Measurements from ENCODE around the gene DPP10. TPM values are rescaled to one million over a fixed set of nuclear protein-coding genes. Genes with fewer than 3 reads are reported as not detected.

DPP10 gene
- total and polyA plus RNA-seq, 4 experiments from 2014 or later = not detected

- H3K4me3 Mint-ChIP-seq = no peak overlapping the region
- no peak for DNase-seq
- Histone ChIP-seq H3K4me1 (ENCODE audit: insufficient read depth, low read length) (no peaks in the 10 kb centered on the region), H3K27ac (ENCODE audit: low read depth, low read length) (no peak overlapping the region), H3K27me3 (ENCODE audit: insufficient read depth, low read length) (no peaks in the 10 kb centered on the region), H3K9me3 (ENCODE audit: control insufficient read depth in 1 of 2, low read length in 2 of 2) (no peaks in the 10 kb centered on the region), H3K4me3 (ENCODE audit: low read length in 2 of 2) (no peak overlapping the region), H3K36me3 (ENCODE audit: insufficient read depth, low read length) (no peaks in the 10 kb centered on the region)
- no peaks in the 10 kb centered on the region for H3K36me3 Mint-ChIP-seq
- H3K27ac Mint-ChIP-seq = no peak overlapping the region
- ChIA-PET CTCF (ENCODE audit: partially characterized antibody) (no interaction called here), POLR2A (ENCODE audit: partially characterized antibody) (no interaction called here)
- intact Hi-C loops (cut with micrococcal nuclease) = no loop called here
- H3K4me1 Mint-ChIP-seq = no peaks in the 10 kb centered on the region
- no peaks in the 10 kb centered on the region for H3K27me3 Mint-ChIP-seq
- peaks cover 0 to 5% (median 0%) of the 10 kb centered on the region in 8 donors for H3K9me3 Mint-ChIP-seq
Measured at GRCh38 chr2:114642166-114642770, 199.8 kb downstream of the DPP10 start.

GRCh38 chr2:114642988-114643553 is 200.6 kb downstream of the DPP10 start:
- H3K9me3 Mint-ChIP-seq = peaks cover 0 to 5% (median 0%) of the 10 kb centered on the region in 8 donors
- Histone ChIP-seq H3K27me3 (ENCODE audit: insufficient read depth, low read length) (no peaks in the 10 kb centered on the region), H3K4me1 (ENCODE audit: insufficient read depth, low read length) (no peaks in the 10 kb centered on the region), H3K36me3 (ENCODE audit: insufficient read depth, low read length) (no peaks in the 10 kb centered on the region), H3K9me3 (ENCODE audit: control insufficient read depth in 1 of 2, low read length in 2 of 2) (no peaks in the 10 kb centered on the region), H3K27ac (ENCODE audit: low read depth, low read length) (no peak overlapping the region), H3K4me3 (ENCODE audit: low read length in 2 of 2) (no peak overlapping the region)
- CTCF ChIA-PET (ENCODE audit: partially characterized antibody) = no interaction called here
- no peak for DNase-seq
- POLR2A ChIA-PET (ENCODE audit: partially characterized antibody) = no interaction called here
- H3K27ac Mint-ChIP-seq = no peak overlapping the region
- H3K4me3 Mint-ChIP-seq = no peak overlapping the region
- no peaks in the 10 kb centered on the region for H3K36me3 Mint-ChIP-seq
- intact Hi-C loops (cut with micrococcal nuclease) = no loop called here
- no peaks in the 10 kb centered on the region for H3K4me1 Mint-ChIP-seq
- H3K27me3 Mint-ChIP-seq = no peaks in the 10 kb centered on the region

DNA sequence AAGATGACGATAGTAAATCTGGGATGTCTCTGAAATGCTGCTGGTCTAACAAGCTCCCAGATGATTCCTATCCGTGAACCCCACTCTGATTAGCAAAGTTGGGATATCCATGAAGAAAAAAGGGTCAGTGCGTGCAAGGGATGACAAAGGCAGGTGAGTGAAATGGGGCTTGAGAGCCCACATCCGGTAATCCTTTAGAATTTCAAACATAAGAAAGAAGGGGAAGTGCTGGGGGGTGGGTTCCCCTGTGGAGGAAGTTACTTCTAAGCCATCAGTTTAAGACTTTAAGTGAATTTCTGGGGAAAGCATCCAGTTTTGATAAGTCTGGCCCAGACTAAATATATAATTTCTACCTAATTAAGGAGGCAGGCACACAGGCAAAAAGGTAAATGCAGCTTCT is 209.5 kb downstream of the DPP10 start:
- POLR2A ChIA-PET (ENCODE audit: partially characterized antibody) = no interaction called here
- no peaks in the 10 kb centered on the region for H3K4me1 Mint-ChIP-seq

DNA sequence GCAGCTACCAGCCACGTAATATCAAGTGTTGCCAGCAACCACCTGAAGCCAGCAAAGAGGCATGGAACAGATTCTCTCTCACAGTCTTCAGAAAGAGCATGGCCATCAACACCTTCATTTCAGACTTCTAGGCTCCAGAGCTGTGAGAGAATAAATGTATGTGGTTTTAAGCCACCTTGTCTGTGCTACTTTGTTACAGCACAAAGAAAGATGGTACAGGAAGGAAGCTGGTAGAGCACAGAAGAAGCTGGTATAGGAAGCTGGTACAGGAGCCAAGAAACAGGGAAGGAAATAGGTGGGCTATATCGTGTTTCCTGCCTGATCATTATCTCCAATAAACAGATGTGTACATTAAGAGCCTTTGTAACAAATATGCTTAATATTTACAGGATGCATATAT is 217.4 kb downstream of the DPP10 start:
- DNase-seq = no peak
- Histone ChIP-seq H3K4me1 (ENCODE audit: insufficient read depth, low read length) (no peaks in the 10 kb centered on the region), H3K27ac (ENCODE audit: low read depth, low read length) (no peak overlapping the region), H3K27me3 (ENCODE audit: insufficient read depth, low read length) (no peaks in the 10 kb centered on the region), H3K9me3 (ENCODE audit: control insufficient read depth in 1 of 2, low read length in 2 of 2) (no peaks in the 10 kb centered on the region), H3K36me3 (ENCODE audit: insufficient read depth, low read length) (no peaks in the 10 kb centered on the region), H3K4me3 (ENCODE audit: low read length in 2 of 2) (no peak overlapping the region)
- Mint-ChIP-seq H3K27ac (no peak overlapping the region), H3K4me1 (peaks cover 0 to 10% (median 3%) of the 10 kb centered on the region in 4 donors), H3K4me3 (no peak overlapping the region), H3K27me3 (peaks cover 7 to 12% of the 10 kb centered on the region in 2 donors), H3K9me3 (peaks cover 0 to 3% (median 2%) of the 10 kb centered on the region in 8 donors), H3K36me3 (no peaks in the 10 kb centered on the region)
- ChIA-PET POLR2A (ENCODE audit: partially characterized antibody) (no interaction called here), CTCF (ENCODE audit: partially characterized antibody) (no interaction called here)
- intact Hi-C loops (cut with micrococcal nuclease) = no loop called here

More for the DNA sequence above, 209.5 kb downstream of the DPP10 start:
- H3K9me3 Mint-ChIP-seq = peaks cover 0 to 5% (median 0%) of the 10 kb centered on the region in 8 donors
- CTCF ChIA-PET (ENCODE audit: partially characterized antibody) = no interaction called here
- DNase-seq = no peak
- no peaks in the 10 kb centered on the region for H3K36me3 Mint-ChIP-seq
- Histone ChIP-seq H3K4me3 (ENCODE audit: low read length in 2 of 2) (no peak overlapping the region), H3K9me3 (ENCODE audit: control insufficient read depth in 1 of 2, low read length in 2 of 2) (no peaks in the 10 kb centered on the region), H3K27ac (ENCODE audit: low read depth, low read length) (no peak overlapping the region), H3K36me3 (ENCODE audit: insufficient read depth, low read length) (no peaks in the 10 kb centered on the region), H3K4me1 (ENCODE audit: insufficient read depth, low read length) (no peaks in the 10 kb centered on the region), H3K27me3 (ENCODE audit: insufficient read depth, low read length) (no peaks in the 10 kb centered on the region)
- no peaks in the 10 kb centered on the region for H3K27me3 Mint-ChIP-seq
- H3K27ac Mint-ChIP-seq = no peak overlapping the region
- no peak overlapping the region for H3K4me3 Mint-ChIP-seq
- intact Hi-C loops (cut with micrococcal nuclease) = no loop called here

- Mint-ChIP-seq H3K36me3 (no peaks in the 10 kb centered on the region), H3K9me3 (peaks cover 0 to 3% (median under 1%) of the 10 kb centered on the region in 8 donors), H3K4me3 (peak overlapping the region; percentile 50 to 83 (median 73)), H3K27ac (peak overlapping the region in 1 of 7 donors; percentile 42), H3K27me3 (peaks cover 7 to 12% of the 10 kb centered on the region in 2 donors), H3K4me1 (peaks cover 0 to 10% (median 3%) of the 10 kb centered on the region in 4 donors)
- peak in 1 of 5 donors; percentile 0 for DNase-seq
- Histone ChIP-seq H3K36me3 (ENCODE audit: insufficient read depth, low read length) (no peaks in the 10 kb centered on the region), H3K27ac (ENCODE audit: low read depth, low read length) (no peak overlapping the region), H3K27me3 (ENCODE audit: insufficient read depth, low read length) (no peaks in the 10 kb centered on the region), H3K4me1 (ENCODE audit: insufficient read depth, low read length) (no peaks in the 10 kb centered on the region), H3K4me3 (ENCODE audit: low read length in 2 of 2) (no peak overlapping the region), H3K9me3 (ENCODE audit: control insufficient read depth in 1 of 2, low read length in 2 of 2) (no peaks in the 10 kb centered on the region)
- ChIA-PET CTCF (ENCODE audit: partially characterized antibody) (no interaction called here), POLR2A (ENCODE audit: partially characterized antibody) (no interaction called here)
- intact Hi-C loops (cut with micrococcal nuclease) = no loop called here
Measured at GRCh38 chr2:114661971-114662939, 219.8 kb downstream of the DPP10 start.

- peaks cover 0 to 6% (median 0%) of the 10 kb centered on the region in 8 donors for H3K9me3 Mint-ChIP-seq
- POLR2A ChIA-PET (ENCODE audit: partially characterized antibody) = no interaction called here
- intact Hi-C loops (cut with micrococcal nuclease) = no loop called here
Measured at GRCh38 chr2:114668415-114668814, 226.0 kb downstream of the DPP10 start.

GRCh38 chr2:114683251-114683650 is 240.8 kb downstream of the DPP10 start:
- CTCF ChIA-PET (ENCODE audit: partially characterized antibody) = no interaction called here
- intact Hi-C loops (cut with micrococcal nuclease) = no loop called here
- no peak overlapping the region for H3K4me3 Mint-ChIP-seq
- Histone ChIP-seq H3K9me3 (ENCODE audit: control insufficient read depth in 1 of 2, low read length in 2 of 2) (no peaks in the 10 kb centered on the region), H3K4me1 (ENCODE audit: insufficient read depth, low read length) (no peaks in the 10 kb centered on the region), H3K4me3 (ENCODE audit: low read length in 2 of 2) (no peak overlapping the region), H3K27me3 (ENCODE audit: insufficient read depth, low read length) (no peaks in the 10 kb centered on the region), H3K27ac (ENCODE audit: low read depth, low read length) (no peak overlapping the region), H3K36me3 (ENCODE audit: insufficient read depth, low read length) (no peaks in the 10 kb centered on the region)
- peaks cover 0 to 3% (median 0%) of the 10 kb centered on the region in 8 donors for H3K9me3 Mint-ChIP-seq
- H3K36me3 Mint-ChIP-seq = no peaks in the 10 kb centered on the region
- no peak overlapping the region for H3K27ac Mint-ChIP-seq
- H3K27me3 Mint-ChIP-seq = peaks cover 0 to 3% of the 10 kb centered on the region in 2 donors
- no peaks in the 10 kb centered on the region for H3K4me1 Mint-ChIP-seq
- no peak for DNase-seq
- POLR2A ChIA-PET (ENCODE audit: partially characterized antibody) = no interaction called here

More at GRCh38 chr2:114668415-114668814, 226.0 kb downstream of the DPP10 start:
- Histone ChIP-seq H3K9me3 (ENCODE audit: control insufficient read depth in 1 of 2, low read length in 2 of 2) (no peaks in the 10 kb centered on the region), H3K4me1 (ENCODE audit: insufficient read depth, low read length) (no peaks in the 10 kb centered on the region), H3K4me3 (ENCODE audit: low read length in 2 of 2) (no peak overlapping the region), H3K36me3 (ENCODE audit: insufficient read depth, low read length) (no peaks in the 10 kb centered on the region), H3K27ac (ENCODE audit: low read depth, low read length) (no peak overlapping the region), H3K27me3 (ENCODE audit: insufficient read depth, low read length) (no peaks in the 10 kb centered on the region)
- Mint-ChIP-seq H3K27me3 (no peaks in the 10 kb centered on the region), H3K27ac (no peak overlapping the region), H3K4me1 (no peaks in the 10 kb centered on the region), H3K36me3 (no peaks in the 10 kb centered on the region), H3K4me3 (no peak overlapping the region)
- CTCF ChIA-PET (ENCODE audit: partially characterized antibody) = no interaction called here
- DNase-seq = no peak

Measured in CD4-positive, alpha-beta memory T cell (primary cell).